SHP77 (cell line): ENCODE data around the gene PRPSAP1.

Experiments used
- DNase-seq, 2 experiments: peaks; one replicate each; lab custom pipeline; 2025; lab: John Stamatoyannopoulos, UW

PRPSAP1 gene

GRCh38 chr17:76383546-76384221 is 30.0 kb upstream of the PRPSAP1 start:
- DNase-seq = peak in 1 of 2 experiments; percentile 38

DNA sequence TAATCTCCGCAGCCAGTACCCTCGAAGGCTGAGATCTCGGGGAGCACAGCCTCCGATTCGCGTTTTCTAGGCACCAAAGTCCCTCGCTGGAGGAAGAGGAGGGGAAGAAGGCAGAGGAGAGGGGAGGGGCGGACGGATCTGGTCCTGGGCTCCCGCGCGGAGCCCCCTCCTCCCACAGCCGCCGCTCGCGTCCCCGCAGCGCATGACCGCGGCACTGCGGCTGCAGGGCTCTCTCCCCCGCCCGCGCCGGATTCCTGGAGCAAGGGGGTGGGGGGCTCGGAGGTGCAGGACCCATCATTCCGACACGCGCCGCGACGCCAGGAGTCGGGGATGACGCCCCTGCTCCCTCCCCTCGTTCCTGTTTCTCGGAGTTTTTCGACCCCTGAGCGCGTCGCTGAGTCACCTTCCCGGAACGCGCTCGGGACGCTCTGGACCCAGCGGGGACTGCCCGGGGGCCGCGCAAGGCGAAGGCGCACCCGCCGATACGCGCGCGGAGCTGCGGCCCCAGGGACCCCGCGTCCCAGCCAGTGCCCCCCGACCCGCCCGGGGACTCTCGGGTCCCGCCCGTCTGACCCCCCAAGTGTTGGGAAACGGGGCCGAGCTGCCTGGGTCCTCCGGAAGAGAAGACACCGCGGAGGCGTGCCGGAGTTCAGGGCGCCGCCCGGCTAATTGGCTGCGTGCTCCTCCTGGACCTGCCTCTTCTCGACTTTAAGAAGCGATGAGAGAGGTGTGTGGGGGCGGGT is 29.3 kb upstream of the PRPSAP1 start:
- DNase-seq = no peak

DNA sequence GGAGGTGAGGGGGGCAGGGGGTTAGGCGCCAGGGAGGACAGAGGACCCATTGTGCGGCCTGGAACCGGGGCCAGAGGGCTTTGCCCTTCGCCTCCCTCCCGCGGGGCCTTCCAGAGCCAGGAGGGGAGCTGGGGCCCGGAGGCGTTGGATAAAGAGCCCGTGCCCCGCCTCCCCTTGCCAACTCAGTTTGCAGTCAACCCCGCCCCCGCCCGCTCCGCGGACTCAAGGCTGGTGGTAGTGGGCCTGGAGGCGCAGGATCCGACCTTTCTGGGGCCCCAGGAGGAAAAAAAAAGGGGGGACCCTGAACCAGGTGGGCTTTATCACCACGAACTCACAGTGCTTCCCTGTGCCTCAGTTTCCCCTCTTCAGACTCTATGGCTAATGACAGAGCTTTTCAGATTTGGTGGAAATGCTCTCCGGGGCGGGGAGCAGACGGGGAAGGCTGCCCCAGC is 28.7 kb upstream of the PRPSAP1 start:
- no peak for DNase-seq

GRCh38 chr17:76381633-76382350 is 28.1 kb upstream of the PRPSAP1 start:
- no peak for DNase-seq

GRCh38 chr17:76379646-76380376 is 26.1 kb upstream of the PRPSAP1 start:
- DNase-seq = no peak

DNA sequence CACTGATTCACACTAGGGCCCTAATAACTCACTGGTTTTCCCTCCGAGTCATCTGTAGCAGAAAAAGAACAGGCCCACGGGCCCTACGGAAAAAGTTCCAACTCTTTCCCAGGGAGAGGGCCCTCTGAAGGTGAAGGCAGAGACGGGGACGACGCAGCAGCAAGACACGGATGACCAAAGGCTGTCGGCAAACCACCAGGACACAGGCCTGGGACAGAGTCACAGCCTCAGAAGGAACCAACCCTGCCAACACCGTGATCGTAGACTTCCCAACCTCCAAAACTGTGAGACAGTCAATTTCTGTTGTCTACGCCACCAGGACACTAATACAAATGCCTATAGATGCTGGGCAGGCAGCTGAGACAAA is 25.5 kb upstream of the PRPSAP1 start:
- no peak for DNase-seq

DNA sequence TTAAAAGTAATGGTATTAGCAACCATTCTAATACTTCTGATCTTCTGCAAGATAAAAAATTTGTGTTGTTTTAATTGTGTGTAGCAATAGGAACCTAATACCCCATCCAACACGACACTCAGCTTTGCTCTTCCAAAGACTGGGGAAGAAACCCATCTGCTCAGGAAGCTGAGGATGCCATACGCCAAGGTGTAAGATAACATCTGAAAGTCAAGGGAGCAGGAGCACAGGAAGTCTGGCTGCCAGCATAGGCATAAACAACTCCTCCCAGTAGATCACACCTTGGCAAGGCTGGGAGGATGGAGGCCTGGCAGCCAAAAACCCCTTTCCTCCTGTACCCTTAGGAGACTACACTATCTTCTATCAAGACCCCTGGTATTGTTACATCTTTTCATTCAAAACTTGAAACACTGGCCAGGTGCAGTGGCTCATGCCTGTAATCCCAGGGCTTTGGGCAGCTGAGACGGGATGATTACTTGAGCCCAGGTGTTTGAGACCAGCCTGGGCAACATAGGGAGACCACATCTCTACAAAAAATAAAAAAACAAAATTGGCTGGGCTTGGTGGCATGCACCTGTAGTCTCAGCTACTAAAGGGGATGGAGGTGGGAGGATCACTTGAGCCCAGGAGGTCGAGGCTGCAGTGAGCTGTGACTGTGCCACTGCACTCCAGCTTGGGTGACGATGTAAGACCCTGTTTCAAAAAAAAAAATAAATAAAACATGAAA is 25.0 kb upstream of the PRPSAP1 start:
- DNase-seq = no peak

DNA sequence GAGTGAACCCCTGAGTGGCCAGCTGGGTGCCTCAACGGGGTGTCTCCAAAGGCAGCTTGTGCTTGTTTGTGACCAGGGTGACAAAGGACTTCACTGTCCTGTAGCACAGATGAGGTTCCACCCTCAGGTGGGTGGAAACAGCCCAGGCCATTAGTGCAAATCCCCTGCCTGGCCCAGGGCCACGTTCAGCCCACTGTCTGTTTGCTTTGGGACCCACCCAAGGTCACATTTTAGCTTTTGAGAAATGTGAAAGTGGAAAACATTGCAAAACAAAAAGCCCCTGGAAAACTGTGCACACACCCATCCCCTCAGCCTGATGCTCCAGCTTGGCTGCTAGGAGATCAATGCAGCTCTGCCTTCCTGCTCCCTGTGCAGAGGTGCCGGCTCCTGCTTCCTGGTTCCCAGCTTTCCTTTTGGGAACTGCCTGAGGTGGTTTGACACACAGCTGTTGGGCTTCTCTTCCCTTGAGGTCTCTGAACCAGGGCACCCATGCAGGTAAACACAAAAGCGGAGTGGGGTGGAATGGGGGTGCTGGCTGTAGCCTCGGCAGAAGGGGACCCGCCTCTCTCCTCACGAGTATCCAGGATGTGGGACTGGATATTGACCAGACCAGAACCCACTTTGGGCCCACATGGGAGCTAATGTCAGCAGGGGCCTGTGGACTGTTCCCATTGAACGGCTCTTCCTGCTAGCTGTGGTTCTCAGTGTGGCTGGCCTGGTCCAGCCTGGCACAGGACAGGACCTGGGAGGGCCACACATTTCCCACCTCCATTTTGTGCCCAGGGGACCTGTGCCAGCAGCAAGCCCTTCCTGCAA is 22.8 kb upstream of the PRPSAP1 start:
- DNase-seq = no peak

DNA sequence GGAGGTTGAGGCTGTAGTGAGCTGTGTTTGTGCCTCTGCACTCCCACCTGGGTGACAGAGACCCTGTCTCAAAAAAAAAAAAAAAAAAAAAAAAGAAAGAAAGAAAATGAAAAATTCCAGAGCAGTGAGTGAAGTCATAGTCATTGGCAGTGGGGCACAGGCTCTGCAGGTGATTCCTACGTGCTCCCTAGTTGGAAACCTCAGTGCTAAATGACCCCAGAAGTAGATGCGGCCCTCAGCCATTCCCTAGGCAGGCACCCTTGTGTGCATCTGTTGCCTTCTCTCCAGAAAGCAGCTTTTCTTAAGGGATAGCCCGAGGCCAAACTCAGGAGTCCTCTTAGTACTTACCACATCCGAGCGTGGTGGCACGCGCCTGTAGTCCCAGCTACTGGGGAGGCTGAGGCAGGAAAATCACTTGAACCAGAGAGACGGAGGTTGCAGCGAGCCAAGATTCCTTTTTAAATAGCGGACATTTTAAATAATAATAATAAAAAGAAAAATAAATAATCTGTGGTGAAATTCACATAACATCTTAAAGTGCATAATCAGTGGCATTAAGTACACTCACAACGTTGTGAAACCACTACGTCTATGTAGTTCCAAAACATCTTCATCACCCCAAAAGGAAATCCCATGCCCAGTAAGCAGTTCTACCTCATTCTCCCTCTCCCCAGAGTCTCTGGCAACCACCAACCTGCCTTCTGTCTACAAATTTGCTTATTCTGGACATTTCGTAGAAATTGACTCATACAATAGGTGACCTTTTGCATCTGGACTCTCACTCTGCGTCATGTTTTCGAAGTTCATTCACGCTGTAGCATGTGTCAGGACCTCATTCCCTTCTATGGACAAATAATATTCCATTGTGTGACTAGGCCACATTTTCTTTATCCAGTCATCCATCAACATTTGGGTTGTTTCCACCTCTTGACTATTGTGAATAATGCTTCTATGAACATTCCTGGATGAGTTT is 18.2 kb upstream of the PRPSAP1 start:
- no peak for DNase-seq

DNA sequence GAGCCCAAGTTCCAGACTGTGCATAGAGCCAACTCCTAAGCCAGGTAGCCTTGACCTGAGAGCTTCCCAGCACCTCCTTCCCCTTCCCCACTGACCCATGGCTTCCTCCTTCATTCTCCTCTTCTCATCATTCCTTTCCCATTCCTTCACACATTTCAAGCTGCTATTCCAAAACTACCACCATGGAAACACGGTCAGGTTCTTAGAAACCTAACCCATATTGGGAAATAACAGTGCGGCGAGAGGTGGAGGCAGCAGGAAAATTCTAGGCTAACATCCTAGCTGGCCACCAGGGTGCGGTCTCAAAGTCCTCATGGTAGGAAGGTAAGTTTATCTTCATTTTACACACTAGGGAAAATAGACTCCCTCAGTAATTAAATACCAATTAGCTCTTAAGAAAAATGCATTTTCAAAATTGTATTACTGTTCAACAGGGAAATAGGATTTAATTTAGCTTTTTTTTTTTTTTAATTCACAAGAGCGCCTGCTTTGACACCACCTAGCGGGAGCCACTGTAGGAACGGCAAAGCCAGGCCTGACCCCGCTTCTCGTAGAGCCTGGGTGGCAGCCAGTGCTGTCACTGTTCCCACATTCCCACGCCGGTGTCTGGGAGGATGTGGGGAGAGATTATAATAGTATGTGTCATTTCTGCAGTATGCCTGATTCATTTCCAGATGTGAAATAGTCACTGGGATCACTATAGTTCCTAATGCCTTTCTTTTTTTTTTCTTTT is 16.7 kb upstream of the PRPSAP1 start:
- DNase-seq = no peak

GRCh38 chr17:76369804-76370203 is 16.1 kb upstream of the PRPSAP1 start:
- no peak for DNase-seq

DNA sequence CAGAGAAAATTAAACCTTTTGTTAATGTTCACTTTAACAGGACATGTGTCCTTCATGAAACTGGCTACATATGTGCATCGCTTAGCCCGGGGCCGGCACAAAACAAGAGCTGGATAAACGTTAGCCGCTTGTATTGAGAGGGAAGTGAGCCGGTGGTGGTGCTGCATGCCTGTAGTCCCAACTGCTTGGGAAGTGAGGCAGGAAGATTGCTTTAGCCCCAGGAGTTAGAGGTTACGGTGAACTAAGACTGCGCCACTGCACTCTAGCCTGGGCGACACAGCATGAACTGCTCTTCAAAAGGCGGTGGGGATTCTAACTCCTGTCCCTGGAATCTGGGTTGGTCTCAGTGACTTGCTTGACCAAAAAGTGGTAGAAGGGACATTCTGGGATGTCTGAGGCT is 15.7 kb upstream of the PRPSAP1 start:
- no peak for DNase-seq

DNA sequence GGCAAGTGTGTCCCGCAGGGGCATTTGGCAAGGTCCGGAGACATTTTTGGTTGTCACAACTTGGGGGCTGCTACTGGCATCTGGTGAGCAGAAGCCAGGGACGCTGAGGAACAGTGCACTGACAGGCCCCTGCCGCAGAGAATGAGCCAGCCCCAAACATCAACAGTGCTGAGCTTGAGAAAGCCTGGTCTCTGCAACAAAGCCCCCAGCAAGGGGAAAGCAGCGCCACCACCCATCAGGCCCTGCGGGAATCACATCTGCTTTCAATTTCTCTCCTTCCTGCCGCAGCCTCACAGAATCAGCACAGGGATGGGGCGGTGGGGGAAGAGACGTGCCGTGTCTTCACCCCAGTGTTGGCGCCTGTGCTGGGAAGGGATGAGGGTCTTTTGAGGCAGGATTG is 14.8 kb upstream of the PRPSAP1 start:
- no peak for DNase-seq

GRCh38 chr17:76367642-76368041 is 13.9 kb upstream of the PRPSAP1 start:
- no peak for DNase-seq

- DNase-seq = no peak
Measured at GRCh38 chr17:76366247-76366646, 12.5 kb upstream of the PRPSAP1 start.

- no peak for DNase-seq
Measured at GRCh38 chr17:76365256-76365903, 11.7 kb upstream of the PRPSAP1 start.

GRCh38 chr17:76363107-76363842 is 9.6 kb upstream of the PRPSAP1 start:
- DNase-seq = no peak

GRCh38 chr17:76360461-76360860 is 6.7 kb upstream of the PRPSAP1 start:
- DNase-seq = no peak
